ENCODE data around the gene PRIMA1. TPM values are rescaled to one million over a fixed set of nuclear protein-coding genes. Genes with fewer than 3 reads are reported as not detected.

PRIMA1 gene
- total and polyA plus RNA-seq, 7 experiments from 2014 or later = not detected

GRCh38 chr14:93778453-93778852 is 9.8 kb downstream of the PRIMA1 start:
- no peak for ATAC-seq
- H3K9me3 Mint-ChIP-seq = peaks cover 0 to 4% (median 0%) of the 10 kb centered on the region in 11 donors
- no peak overlapping the region for H3K27ac Mint-ChIP-seq
- H3K27me3 ChIP-seq (ENCODE audit: control insufficient read depth in 2 of 2, insufficient read depth in 2 of 2, low read length in 2 of 2) = no peaks in the 10 kb centered on the region
- H3K36me3 Mint-ChIP-seq = no peaks in the 10 kb centered on the region
- H3K9me3 ChIP-seq (ENCODE audit: control insufficient read depth in 2 of 3, low read length in 3 of 3) = no peaks in the 10 kb centered on the region
- intact Hi-C loops (cut with micrococcal nuclease) = no loop called here
- no peaks in the 10 kb centered on the region for H3K36me3 ChIP-seq (ENCODE audit: control insufficient read depth in 2 of 3, insufficient read depth in 3 of 3, low read length in 3 of 3)
- H3K4me1 Mint-ChIP-seq = no peaks in the 10 kb centered on the region
- no peak for DNase-seq
- no peaks in the 10 kb centered on the region for H3K4me1 ChIP-seq (ENCODE audit: control insufficient read depth in 2 of 2, insufficient read depth in 2 of 2, low read length in 2 of 2)
- H3K4me3 ChIP-seq (ENCODE audit: low read length) = no peak overlapping the region
- H3K27ac ChIP-seq (ENCODE audit: low read depth, low read length) = no peak overlapping the region
- ChIA-PET POLR2A (no interaction called here), CTCF (no interaction called here)
- H3K4me3 Mint-ChIP-seq = no peak overlapping the region
- H3K27me3 Mint-ChIP-seq = peaks cover 0 to 9% (median 3%) of the 10 kb centered on the region in 5 donors

DNA sequence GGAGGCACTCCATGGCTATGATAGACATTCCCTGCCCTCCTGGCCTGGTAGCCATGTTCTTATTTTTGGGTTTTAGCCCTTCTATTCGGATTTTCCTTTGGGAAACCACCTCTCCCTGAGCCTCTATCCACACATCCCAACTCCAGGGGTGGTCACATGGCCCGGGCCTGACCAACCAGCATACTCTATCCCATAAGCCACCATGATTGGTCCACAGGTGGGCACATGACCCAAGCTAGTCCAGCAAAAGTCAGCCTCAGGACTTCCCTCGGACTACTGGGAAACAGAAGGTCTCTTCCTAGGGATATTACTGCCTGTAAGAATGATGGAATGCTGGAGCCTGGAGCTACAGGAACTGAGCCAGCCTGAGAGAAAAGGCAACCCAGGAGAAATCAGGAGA is 12.5 kb downstream of the PRIMA1 start:
- Mint-ChIP-seq H3K9me3 (peaks cover 0 to 8% (median under 1%) of the 10 kb centered on the region in 11 donors), H3K4me1 (no peaks in the 10 kb centered on the region), H3K4me3 (no peak overlapping the region), H3K27ac (no peak overlapping the region), H3K36me3 (peaks cover 0 to 5% (median 0%) of the 10 kb centered on the region in 5 donors), H3K27me3 (peaks cover 0 to 12% (median 3%) of the 10 kb centered on the region in 5 donors)
- Histone ChIP-seq H3K27me3 (ENCODE audit: control insufficient read depth in 2 of 2, insufficient read depth in 2 of 2, low read length in 2 of 2) (no peaks in the 10 kb centered on the region), H3K9me3 (ENCODE audit: control insufficient read depth in 2 of 3, low read length in 3 of 3) (no peaks in the 10 kb centered on the region), H3K4me1 (ENCODE audit: control insufficient read depth in 2 of 2, insufficient read depth in 2 of 2, low read length in 2 of 2) (no peaks in the 10 kb centered on the region), H3K4me3 (ENCODE audit: low read length) (no peak overlapping the region), H3K36me3 (ENCODE audit: control insufficient read depth in 2 of 3, insufficient read depth in 3 of 3, low read length in 3 of 3) (no peaks in the 10 kb centered on the region), H3K27ac (ENCODE audit: low read depth, low read length) (no peak overlapping the region)
- intact Hi-C loops (cut with micrococcal nuclease) = no loop called here
- no peak for DNase-seq
- POLR2A ChIA-PET = no interaction called here
- ATAC-seq = no peak
- CTCF ChIA-PET = no interaction called here

GRCh38 chr14:93775158-93775557 is 13.1 kb downstream of the PRIMA1 start:
- H3K27me3 Mint-ChIP-seq = peaks cover 0 to 18% (median 6%) of the 10 kb centered on the region in 5 donors

DNA sequence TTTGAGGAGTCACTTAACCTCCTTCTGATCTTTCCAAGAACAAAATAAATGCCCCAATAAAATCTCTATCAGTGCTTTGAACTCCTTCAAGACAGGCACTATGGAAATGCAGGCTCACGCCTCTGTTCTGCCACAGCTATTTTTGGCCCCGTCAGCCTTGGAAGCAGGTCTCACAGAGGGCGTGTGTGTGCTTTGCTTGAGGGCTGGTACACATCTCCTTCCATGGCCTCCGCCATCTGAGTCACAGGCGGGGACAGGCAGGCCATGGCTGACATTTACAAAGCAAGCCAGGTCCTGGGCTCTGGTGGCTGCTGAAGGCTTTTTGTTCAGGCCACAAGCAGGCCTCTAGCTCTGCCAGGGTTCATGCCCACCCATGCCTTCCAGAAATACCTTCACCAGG is 16.0 kb downstream of the PRIMA1 start:
- Histone ChIP-seq H3K27me3 (ENCODE audit: control insufficient read depth in 2 of 2, insufficient read depth in 2 of 2, low read length in 2 of 2) (no peaks in the 10 kb centered on the region), H3K36me3 (ENCODE audit: control insufficient read depth in 2 of 3, insufficient read depth in 3 of 3, low read length in 3 of 3) (no peaks in the 10 kb centered on the region), H3K4me3 (ENCODE audit: low read length) (no peak overlapping the region), H3K9me3 (ENCODE audit: control insufficient read depth in 2 of 3, low read length in 3 of 3) (no peaks in the 10 kb centered on the region), H3K27ac (ENCODE audit: low read depth, low read length) (no peak overlapping the region), H3K4me1 (ENCODE audit: control insufficient read depth in 2 of 2, insufficient read depth in 2 of 2, low read length in 2 of 2) (no peaks in the 10 kb centered on the region)
- Mint-ChIP-seq H3K27me3 (peaks cover 0 to 31% (median 8%) of the 10 kb centered on the region in 5 donors), H3K27ac (no peak overlapping the region), H3K36me3 (peaks cover 0 to 5% (median 0%) of the 10 kb centered on the region in 5 donors), H3K4me3 (no peak overlapping the region), H3K9me3 (peaks cover 0 to 10% (median 3%) of the 10 kb centered on the region in 11 donors), H3K4me1 (no peaks in the 10 kb centered on the region)
- ATAC-seq (no peak), DNase-seq (no peak)
- ChIA-PET POLR2A (no interaction called here), CTCF (no interaction called here)
- intact Hi-C loops (cut with micrococcal nuclease) = no loop called here

More at GRCh38 chr14:93775158-93775557, 13.1 kb downstream of the PRIMA1 start:
- POLR2A ChIA-PET = no interaction called here
- Mint-ChIP-seq H3K36me3 (peaks cover 0 to 5% (median 0%) of the 10 kb centered on the region in 5 donors), H3K4me1 (no peaks in the 10 kb centered on the region), H3K27ac (no peak overlapping the region), H3K9me3 (peaks cover 0 to 10% (median 3%) of the 10 kb centered on the region in 11 donors), H3K4me3 (no peak overlapping the region)
- H3K4me1 ChIP-seq (ENCODE audit: control insufficient read depth in 2 of 2, insufficient read depth in 2 of 2, low read length in 2 of 2) = no peaks in the 10 kb centered on the region
- no peaks in the 10 kb centered on the region for H3K27me3 ChIP-seq (ENCODE audit: control insufficient read depth in 2 of 2, insufficient read depth in 2 of 2, low read length in 2 of 2)
- CTCF ChIA-PET = no interaction called here
- no peaks in the 10 kb centered on the region for H3K9me3 ChIP-seq (ENCODE audit: control insufficient read depth in 2 of 3, low read length in 3 of 3)
- no peak for ATAC-seq
- no peaks in the 10 kb centered on the region for H3K36me3 ChIP-seq (ENCODE audit: control insufficient read depth in 2 of 3, insufficient read depth in 3 of 3, low read length in 3 of 3)
- H3K27ac ChIP-seq (ENCODE audit: low read depth, low read length) = no peak overlapping the region
- H3K4me3 ChIP-seq (ENCODE audit: low read length) = no peak overlapping the region
- DNase-seq = no peak
- intact Hi-C loops (cut with micrococcal nuclease) = no loop called here

GRCh38 chr14:93765970-93766369 is 22.3 kb downstream of the PRIMA1 start:
- Mint-ChIP-seq H3K4me1 (peaks cover 0 to 2% (median 0%) of the 10 kb centered on the region in 7 donors), H3K27me3 (peaks cover 4 to 49% (median 34%) of the 10 kb centered on the region in 5 donors), H3K36me3 (no peaks in the 10 kb centered on the region), H3K9me3 (peaks cover 0 to 5% (median 0%) of the 10 kb centered on the region in 11 donors), H3K4me3 (no peak overlapping the region), H3K27ac (no peak overlapping the region)
- POLR2A ChIA-PET = interaction anchor here (0.5 kb wide), 1 partner anchor 926 kb away, joined by 5 read pairs; no protein-coding TSS in a partner anchor
- intact Hi-C loops (cut with micrococcal nuclease) = no loop called here
- Histone ChIP-seq H3K36me3 (ENCODE audit: control insufficient read depth in 2 of 3, insufficient read depth in 3 of 3, low read length in 3 of 3) (no peaks in the 10 kb centered on the region), H3K9me3 (ENCODE audit: control insufficient read depth in 2 of 3, low read length in 3 of 3) (no peaks in the 10 kb centered on the region), H3K27ac (ENCODE audit: low read depth, low read length) (no peak overlapping the region), H3K27me3 (ENCODE audit: control insufficient read depth in 2 of 2, insufficient read depth in 2 of 2, low read length in 2 of 2) (no peaks in the 10 kb centered on the region), H3K4me3 (ENCODE audit: low read length) (no peak overlapping the region), H3K4me1 (ENCODE audit: control insufficient read depth in 2 of 2, insufficient read depth in 2 of 2, low read length in 2 of 2) (no peaks in the 10 kb centered on the region)
- DNase-seq (no peak), ATAC-seq (no peak)
- CTCF ChIA-PET = no interaction called here

GRCh38 chr14:93765155-93765554 is 23.1 kb downstream of the PRIMA1 start:
- H3K27ac Mint-ChIP-seq = no peak overlapping the region
- no peak overlapping the region for H3K4me3 Mint-ChIP-seq
- intact Hi-C loops (cut with micrococcal nuclease) = no loop called here
- H3K27me3 ChIP-seq (ENCODE audit: control insufficient read depth in 2 of 2, insufficient read depth in 2 of 2, low read length in 2 of 2) = no peaks in the 10 kb centered on the region
- H3K9me3 Mint-ChIP-seq = peaks cover 0 to 3% (median 0%) of the 10 kb centered on the region in 11 donors
- no peak overlapping the region for H3K4me3 ChIP-seq (ENCODE audit: low read length)
- ATAC-seq (no peak), DNase-seq (no peak)
- H3K4me1 ChIP-seq (ENCODE audit: control insufficient read depth in 2 of 2, insufficient read depth in 2 of 2, low read length in 2 of 2) = no peaks in the 10 kb centered on the region
- no peaks in the 10 kb centered on the region for H3K9me3 ChIP-seq (ENCODE audit: control insufficient read depth in 2 of 3, low read length in 3 of 3)
- H3K27ac ChIP-seq (ENCODE audit: low read depth, low read length) = no peak overlapping the region
- H3K27me3 Mint-ChIP-seq = peaks cover 12 to 42% (median 28%) of the 10 kb centered on the region in 5 donors
- ChIA-PET CTCF (no interaction called here), POLR2A (no interaction called here)
- H3K4me1 Mint-ChIP-seq = peaks cover 0 to 2% (median 0%) of the 10 kb centered on the region in 7 donors
- H3K36me3 ChIP-seq (ENCODE audit: control insufficient read depth in 2 of 3, insufficient read depth in 3 of 3, low read length in 3 of 3) = no peaks in the 10 kb centered on the region
- H3K36me3 Mint-ChIP-seq = no peaks in the 10 kb centered on the region

- intact Hi-C loops (cut with micrococcal nuclease) = no loop called here
- no peaks in the 10 kb centered on the region for H3K9me3 ChIP-seq (ENCODE audit: control insufficient read depth in 2 of 3, low read length in 3 of 3)
Measured at GRCh38 chr14:93764211-93764659, 24.1 kb downstream of the PRIMA1 start.

More at GRCh38 chr14:93764211-93764659, 24.1 kb downstream of the PRIMA1 start:
- Mint-ChIP-seq H3K27me3 (peaks cover 16 to 43% (median 26%) of the 10 kb centered on the region in 5 donors), H3K27ac (no peak overlapping the region), H3K36me3 (no peaks in the 10 kb centered on the region), H3K4me3 (no peak overlapping the region), H3K9me3 (peaks cover 0 to 2% (median 0%) of the 10 kb centered on the region in 11 donors), H3K4me1 (peaks cover 0 to 3% (median 0%) of the 10 kb centered on the region in 7 donors)
- no peak for DNase-seq
- Histone ChIP-seq H3K27me3 (ENCODE audit: control insufficient read depth in 2 of 2, insufficient read depth in 2 of 2, low read length in 2 of 2) (no peaks in the 10 kb centered on the region), H3K4me3 (ENCODE audit: low read length) (no peak overlapping the region), H3K27ac (ENCODE audit: low read depth, low read length) (no peak overlapping the region), H3K4me1 (ENCODE audit: control insufficient read depth in 2 of 2, insufficient read depth in 2 of 2, low read length in 2 of 2) (no peaks in the 10 kb centered on the region), H3K36me3 (ENCODE audit: control insufficient read depth in 2 of 3, insufficient read depth in 3 of 3, low read length in 3 of 3) (no peaks in the 10 kb centered on the region)
- ATAC-seq = no peak
- POLR2A ChIA-PET = no interaction called here
- CTCF ChIA-PET = no interaction called here

All from naive thymus-derived CD4-positive, alpha-beta T cell (primary cell).